HG02938 (cell line): ENCODE measurements around the gene ETV6.
A peak's percentile ranks its signal among the peaks of the same experiment; 100 is the strongest.

Experiments
- ATAC-seq: cut with Tn5 transposase; IDR thresholded peaks from one replicate; pipeline ENCODE4 v1.9.1; 2021; ENCODE audit warnings: mild to moderate bottlenecking, moderate library complexity; ENCODE audit not compliant: unreplicated experiment

ETV6 gene

DNA sequence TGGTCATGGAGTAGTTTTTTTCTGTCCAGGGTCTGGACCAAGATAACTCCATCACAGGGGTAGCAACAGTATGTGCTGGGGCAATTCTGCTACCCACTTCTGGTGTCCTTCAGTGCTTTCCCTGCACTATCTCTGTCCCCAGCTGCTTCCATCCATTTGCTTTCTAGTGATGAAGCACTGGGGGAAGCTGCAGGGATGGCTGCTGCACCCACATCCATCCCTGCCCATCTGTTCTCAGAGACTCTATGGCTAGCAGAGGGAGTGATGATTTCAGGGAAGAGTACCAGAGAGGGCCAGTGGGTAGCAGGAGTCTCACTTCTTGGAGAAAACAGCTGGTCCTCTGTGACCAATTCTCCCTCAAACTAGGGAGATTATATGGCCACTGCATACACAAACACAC is 44.1 kb downstream of the ETV6 start:
- no peak for ATAC-seq

DNA sequence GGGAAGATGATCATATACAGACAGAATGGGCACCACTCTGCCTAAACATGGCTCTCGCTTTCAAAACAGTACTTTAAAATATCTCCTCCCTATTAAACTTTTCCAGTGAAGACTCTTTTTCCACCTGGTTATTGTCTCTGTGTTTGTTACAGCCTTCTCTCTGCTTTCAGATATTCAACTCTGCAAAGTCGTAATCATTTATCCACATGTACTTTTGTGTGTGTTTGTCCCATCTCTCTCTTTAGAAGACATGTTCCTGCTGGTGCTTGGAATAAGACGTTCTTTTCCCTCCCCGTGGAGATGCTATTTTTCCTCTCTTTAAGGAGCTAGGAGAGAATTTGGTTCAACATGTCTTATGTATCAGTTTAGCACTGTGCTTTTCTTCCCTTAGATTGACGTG is 45.1 kb downstream of the ETV6 start:
- ATAC-seq: no peak

DNA sequence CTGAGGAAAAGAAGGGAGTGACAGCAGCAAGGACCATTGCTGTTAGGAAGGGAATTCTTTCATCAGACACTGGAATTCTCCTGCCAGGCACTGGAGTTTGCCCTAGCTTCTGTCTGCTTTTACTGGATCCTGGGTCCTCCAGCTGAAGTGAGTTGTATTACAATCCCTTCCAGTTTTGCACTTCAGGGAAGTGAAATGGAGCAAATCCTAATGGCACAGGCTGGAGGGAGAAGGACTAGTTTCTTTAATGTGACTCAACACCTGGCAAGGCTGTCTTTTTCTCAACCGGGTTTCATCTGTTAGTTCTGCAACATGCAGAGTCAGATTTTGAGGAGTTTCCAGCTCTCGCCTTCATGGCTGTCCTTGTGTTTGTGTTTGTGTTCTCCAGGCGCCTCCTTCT is 45.8 kb downstream of the ETV6 start:
- no peak for ATAC-seq

- ATAC-seq: no peak
Measured at GRCh38 chr12:11696084-11696483, 46.6 kb downstream of the ETV6 start.

GRCh38 chr12:11697131-11697530 is 47.7 kb downstream of the ETV6 start:
- ATAC-seq: no peak

- no peak for ATAC-seq
Measured at GRCh38 chr12:11697670-11698387, 48.4 kb downstream of the ETV6 start.

DNA sequence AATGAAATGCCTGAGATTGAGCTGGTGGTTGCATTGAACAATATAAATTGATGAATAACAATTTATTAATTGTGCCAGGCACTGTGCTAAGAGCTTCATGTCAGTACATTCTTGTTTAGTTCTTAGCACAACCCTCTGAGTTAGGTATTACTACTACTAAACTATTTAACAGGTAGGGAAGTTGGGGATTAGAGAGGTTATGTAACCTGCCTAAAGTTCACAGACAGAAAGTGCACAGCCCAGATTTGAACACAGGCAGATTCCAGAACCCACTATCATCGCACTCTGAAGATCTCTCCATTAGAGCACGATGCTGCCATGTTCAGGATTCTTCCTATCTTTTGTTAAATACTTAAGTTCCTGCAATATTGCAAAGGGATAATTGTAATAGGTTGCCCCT is 49.3 kb downstream of the ETV6 start:
- ATAC-seq: no peak

DNA sequence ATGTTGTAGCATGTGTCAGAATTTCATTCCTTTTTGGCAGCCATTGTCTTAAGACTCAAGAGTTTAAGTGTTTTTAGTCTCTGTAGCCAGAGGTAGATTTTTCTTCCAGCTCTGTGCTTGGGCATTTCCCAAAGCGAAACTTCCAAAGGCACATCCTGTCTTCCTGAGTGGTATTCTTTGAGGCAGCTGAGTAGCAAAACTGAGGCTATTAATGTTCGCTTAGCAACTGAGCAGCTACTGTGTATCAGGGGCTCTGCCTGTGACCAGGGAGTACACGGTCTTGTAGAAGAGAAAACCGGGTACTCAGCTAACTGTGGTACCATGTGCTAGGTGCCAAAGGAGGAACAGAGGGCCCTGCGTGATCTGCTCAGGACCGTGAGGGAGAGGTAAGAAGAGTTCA is 52.0 kb downstream of the ETV6 start:
- ATAC-seq: no peak

DNA sequence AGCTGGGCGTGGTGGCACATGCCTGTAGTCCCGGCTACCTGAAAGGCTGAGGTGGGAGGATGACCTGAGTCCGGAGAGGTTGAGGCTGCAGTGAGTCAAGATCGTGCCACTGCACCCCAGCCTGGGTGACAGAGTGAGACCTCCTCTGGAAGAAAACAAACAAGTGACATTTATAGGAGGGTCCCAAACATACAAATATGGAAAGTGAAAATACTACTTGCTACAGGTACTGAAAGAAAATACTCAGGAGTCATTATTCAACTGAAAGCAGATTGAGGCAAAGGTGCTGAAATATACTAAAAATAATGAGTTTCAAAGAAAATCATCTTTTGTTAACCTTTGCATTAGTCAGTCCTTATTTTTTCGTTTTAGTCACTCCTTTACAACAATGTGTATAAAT is 53.5 kb downstream of the ETV6 start:
- peak; percentile 60 for ATAC-seq

GRCh38 chr12:11703378-11703777 is 53.9 kb downstream of the ETV6 start:
- no peak for ATAC-seq

GRCh38 chr12:11704089-11704488 is 54.6 kb downstream of the ETV6 start:
- no peak for ATAC-seq

DNA sequence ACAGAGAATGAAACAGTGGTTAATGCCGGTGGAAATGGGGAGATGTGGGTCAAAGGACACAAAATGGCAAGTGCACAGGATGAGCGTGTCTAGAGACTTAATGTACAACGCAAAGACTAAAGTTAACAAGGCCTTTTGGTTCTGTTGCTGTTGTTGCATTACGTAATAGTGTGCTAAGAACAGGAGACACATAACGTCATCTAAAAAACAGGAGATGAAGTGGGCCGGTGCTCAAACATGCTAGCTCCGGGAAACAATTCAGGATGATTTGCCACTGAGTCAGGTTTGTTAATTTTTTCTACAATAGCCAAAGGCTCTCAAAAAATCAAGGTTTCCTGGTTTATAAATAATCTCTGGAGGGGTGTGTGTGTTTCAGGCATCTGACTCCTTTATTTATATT is 55.5 kb downstream of the ETV6 start:
- ATAC-seq: no peak

- ATAC-seq: no peak
Measured at GRCh38 chr12:11706509-11707379, 57.3 kb downstream of the ETV6 start.

- ATAC-seq: no peak
Measured at GRCh38 chr12:11707535-11707934, 58.1 kb downstream of the ETV6 start.

GRCh38 chr12:11709513-11709912 is 60.0 kb downstream of the ETV6 start:
- ATAC-seq: no peak

GRCh38 chr12:11710431-11710830 is 61.0 kb downstream of the ETV6 start:
- no peak for ATAC-seq

DNA sequence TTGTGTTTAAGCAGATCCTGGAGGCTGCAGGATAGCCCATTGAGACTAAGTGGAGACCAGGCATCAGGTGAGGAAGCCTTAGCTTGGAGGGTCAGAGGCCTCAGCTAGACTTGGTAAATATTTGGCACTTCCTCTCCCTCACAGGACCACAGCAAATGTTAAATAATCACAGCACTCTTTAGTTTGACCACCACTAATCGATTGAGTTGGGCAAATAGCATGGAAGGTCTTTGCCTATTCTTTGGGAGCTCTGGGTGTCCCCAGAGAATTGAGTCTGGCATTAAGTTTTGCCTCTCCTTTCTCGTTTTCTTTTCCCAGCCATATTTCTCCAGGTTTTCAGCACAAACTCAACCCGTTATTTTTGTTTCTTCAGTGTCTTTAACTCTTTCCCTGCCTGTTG is 61.4 kb downstream of the ETV6 start:
- no peak for ATAC-seq

DNA sequence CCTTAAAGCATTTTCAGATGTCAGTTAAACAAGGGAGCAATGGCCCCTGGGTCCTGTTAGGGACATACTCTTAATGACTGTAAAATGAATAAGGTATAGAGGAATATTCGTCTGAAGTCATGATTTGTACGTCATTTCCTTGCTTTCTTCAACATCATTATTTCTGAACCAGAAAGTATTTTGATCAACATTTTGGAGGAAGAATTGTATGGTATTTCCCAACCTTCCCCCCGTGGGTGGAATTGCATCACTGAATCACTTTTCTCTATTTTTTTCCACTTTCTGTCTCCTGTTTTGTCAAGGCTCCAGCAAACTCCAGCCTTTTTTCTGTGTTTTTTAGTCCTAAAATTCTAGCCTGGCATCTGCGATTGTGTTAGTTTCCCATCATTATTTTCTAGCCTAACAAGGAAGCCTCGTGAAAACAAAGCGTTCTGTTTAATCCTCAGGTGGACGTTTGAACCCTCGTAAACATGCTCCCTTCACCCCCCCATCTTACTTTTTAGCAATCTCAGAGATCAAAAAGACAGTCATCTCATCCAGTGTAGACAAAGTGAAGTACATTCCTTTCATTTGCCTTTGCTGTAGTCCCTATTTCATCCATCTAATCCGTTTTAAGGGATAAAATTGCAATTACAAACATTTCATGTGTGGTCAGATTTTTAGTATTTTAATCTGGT is 62.3 kb downstream of the ETV6 start:
- ATAC-seq: no peak

- no peak for ATAC-seq
Measured at GRCh38 chr12:11712491-11712890, 63.0 kb downstream of the ETV6 start.

- no peak for ATAC-seq
Measured at GRCh38 chr12:11713202-11713601, 63.7 kb downstream of the ETV6 start.

- ATAC-seq: no peak
Measured at GRCh38 chr12:11714626-11715025, 65.2 kb downstream of the ETV6 start.

DNA sequence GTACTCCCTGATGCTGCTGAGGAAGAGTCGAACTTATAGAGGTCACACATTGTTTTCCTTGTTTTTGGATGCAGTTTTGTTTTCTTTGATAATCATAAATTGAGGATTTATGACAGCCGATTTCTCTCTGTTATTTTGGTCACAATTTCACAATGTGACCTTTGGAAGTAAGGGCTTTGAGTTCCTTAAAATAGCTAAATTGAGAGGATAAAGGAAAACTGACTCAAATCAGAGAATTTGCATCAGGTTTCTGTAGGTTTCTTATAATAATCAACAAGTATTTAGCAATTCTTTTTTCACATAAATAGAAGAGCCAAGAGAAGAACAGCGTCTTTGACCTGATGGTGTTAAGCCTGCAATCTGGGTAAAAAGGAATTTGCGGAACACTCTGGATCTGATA is 66.1 kb downstream of the ETV6 start:
- no peak for ATAC-seq
